ENCODE measurements around the gene HIPK3.
"Not testable (repeated sequence)": the region's sequence is repeated elsewhere in the genome, so short reads cannot be mapped to it uniquely, and the experiment has no call there.

The HIPK3 gene

GRCh38 chr11:33259869-33260268 is 2.7 kb downstream of the HIPK3 start:
- no peak for DNase-seq

GRCh38 chr11:33261350-33261749 is 4.2 kb downstream of the HIPK3 start:
- not testable (repeated sequence) for DNase-seq

GRCh38 chr11:33262011-33262645 is 4.9 kb downstream of the HIPK3 start:
- DNase-seq, result no peak

- no peak for DNase-seq
These were observed 6.4 kb downstream of the HIPK3 start for GRCh38 chr11:33263549-33263948.

- no peak for DNase-seq
These were observed 7.7 kb downstream of the HIPK3 start for GRCh38 chr11:33264926-33265325.

- no peak for DNase-seq
These were observed 9.4 kb downstream of the HIPK3 start for GRCh38 chr11:33266393-33267215.

- no peak for DNase-seq
These were observed 11.9 kb downstream of the HIPK3 start for GRCh38 chr11:33268945-33269540.

- DNase-seq, result no peak
These were observed 12.6 kb downstream of the HIPK3 start for GRCh38 chr11:33269822-33270221.

- DNase-seq, result no peak
These were observed 13.9 kb downstream of the HIPK3 start for GRCh38 chr11:33271059-33271458.

GRCh38 chr11:33272338-33273107 is 15.3 kb downstream of the HIPK3 start:
- no peak for DNase-seq

- DNase-seq, result no peak
These were observed 16.5 kb downstream of the HIPK3 start for GRCh38 chr11:33273656-33274055.

GRCh38 chr11:33280411-33280810 is 23.2 kb downstream of the HIPK3 start:
- no peak for DNase-seq

- no peak for DNase-seq
These were observed 24.6 kb downstream of the HIPK3 start for GRCh38 chr11:33281758-33282157.

GRCh38 chr11:33284818-33285217 is 27.6 kb downstream of the HIPK3 start:
- no peak for DNase-seq

- no peak for DNase-seq
These were observed 33.1 kb downstream of the HIPK3 start for GRCh38 chr11:33290319-33290718.

GRCh38 chr11:33291004-33291777 is 34.0 kb downstream of the HIPK3 start:
- DNase-seq, result no peak

GRCh38 chr11:33292311-33292710 is 35.1 kb downstream of the HIPK3 start:
- DNase-seq, result no peak

GRCh38 chr11:33294224-33294623 is 37.0 kb downstream of the HIPK3 start:
- DNase-seq, result no peak

GRCh38 chr11:33294797-33295196 is 37.6 kb downstream of the HIPK3 start:
- no peak for DNase-seq

- no peak for DNase-seq
These were observed 39.5 kb downstream of the HIPK3 start for GRCh38 chr11:33296695-33297094.

- no peak for DNase-seq
These were observed 46.4 kb downstream of the HIPK3 start for GRCh38 chr11:33303541-33303940.

GRCh38 chr11:33306821-33307220 is 49.6 kb downstream of the HIPK3 start:
- DNase-seq, result not testable (repeated sequence)

- no peak for DNase-seq
These were observed 50.8 kb downstream of the HIPK3 start for GRCh38 chr11:33307984-33308383.

Measured in kidney glomerular epithelial cell (primary cell).